ENCODE measurements around the gene CACNA2D2. TPM values are rescaled to one million over a fixed set of nuclear protein-coding genes. Genes with fewer than 3 reads are reported as not detected.

CACNA2D2 gene
- total and polyA plus RNA-seq, 2 of the 13 experiments (the other 11 are each of a cell fraction or from before 2014, with no cell fraction given) = not detected

DNA sequence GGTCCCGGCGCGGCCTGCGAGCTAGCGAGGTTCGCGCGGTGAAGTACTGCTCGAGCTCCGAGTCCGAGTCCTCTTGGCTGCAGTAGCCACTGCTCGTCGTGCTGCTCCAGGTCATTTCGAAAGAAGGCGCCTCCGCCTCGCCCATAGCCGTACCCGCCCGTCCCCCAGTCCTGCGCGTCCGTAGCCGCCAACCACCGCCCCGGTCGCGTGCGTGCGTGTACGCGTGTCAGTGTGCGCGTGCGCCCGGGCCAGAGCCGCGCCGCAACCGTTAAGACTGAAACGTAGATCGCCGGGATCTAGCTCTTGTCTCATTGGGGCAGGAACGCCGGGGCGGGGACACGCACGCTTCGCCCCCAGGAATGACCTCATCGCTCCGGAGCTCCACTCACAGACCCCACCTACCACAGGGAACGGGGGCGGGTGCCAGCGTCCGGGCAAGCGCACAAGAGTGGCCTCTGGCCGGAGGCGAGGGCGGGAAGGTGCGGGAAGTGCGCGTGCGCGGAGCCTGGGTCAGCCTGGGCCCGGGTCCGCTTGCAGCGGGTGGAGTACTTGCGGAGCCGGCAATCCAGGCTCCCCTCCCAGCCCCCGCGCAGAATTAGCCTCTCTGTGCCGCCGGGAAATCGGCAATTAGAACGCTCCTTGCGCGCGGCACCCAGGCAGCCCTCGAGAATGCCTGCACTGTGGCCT lies 166.1 kb downstream of the CACNA2D2 start (continued):
- TF ChIP-seq, protein P1, sequence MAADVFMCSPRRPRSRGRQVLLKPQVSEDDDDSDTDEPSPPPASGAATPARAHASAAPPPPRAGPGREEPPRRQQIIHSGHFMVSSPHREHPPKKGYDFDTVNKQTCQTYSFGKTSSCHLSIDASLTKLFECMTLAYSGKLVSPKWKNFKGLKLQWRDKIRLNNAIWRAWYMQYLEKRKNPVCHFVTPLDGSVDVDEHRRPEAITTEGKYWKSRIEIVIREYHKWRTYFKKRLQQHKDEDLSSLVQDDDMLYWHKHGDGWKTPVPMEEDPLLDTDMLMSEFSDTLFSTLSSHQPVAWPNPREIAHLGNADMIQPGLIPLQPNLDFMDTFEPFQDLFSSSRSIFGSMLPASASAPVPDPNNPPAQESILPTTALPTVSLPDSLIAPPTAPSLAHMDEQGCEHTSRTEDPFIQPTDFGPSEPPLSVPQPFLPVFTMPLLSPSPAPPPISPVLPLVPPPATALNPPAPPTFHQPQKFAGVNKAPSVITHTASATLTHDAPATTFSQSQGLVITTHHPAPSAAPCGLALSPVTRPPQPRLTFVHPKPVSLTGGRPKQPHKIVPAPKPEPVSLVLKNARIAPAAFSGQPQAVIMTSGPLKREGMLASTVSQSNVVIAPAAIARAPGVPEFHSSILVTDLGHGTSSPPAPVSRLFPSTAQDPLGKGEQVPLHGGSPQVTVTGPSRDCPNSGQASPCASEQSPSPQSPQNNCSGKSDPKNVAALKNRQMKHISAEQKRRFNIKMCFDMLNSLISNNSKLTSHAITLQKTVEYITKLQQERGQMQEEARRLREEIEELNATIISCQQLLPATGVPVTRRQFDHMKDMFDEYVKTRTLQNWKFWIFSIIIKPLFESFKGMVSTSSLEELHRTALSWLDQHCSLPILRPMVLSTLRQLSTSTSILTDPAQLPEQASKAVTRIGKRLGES (CRISPR knock-in tag; IDR thresholded peaks at IDR 0.05; ENCODE audit: borderline replicate concordance) = no peak
- TF ChIP-seq, protein P2, sequence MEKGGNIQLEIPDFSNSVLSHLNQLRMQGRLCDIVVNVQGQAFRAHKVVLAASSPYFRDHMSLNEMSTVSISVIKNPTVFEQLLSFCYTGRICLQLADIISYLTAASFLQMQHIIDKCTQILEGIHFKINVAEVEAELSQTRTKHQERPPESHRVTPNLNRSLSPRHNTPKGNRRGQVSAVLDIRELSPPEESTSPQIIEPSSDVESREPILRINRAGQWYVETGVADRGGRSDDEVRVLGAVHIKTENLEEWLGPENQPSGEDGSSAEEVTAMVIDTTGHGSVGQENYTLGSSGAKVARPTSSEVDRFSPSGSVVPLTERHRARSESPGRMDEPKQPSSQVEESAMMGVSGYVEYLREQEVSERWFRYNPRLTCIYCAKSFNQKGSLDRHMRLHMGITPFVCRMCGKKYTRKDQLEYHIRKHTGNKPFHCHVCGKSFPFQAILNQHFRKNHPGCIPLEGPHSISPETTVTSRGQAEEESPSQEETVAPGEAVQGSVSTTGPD (CRISPR knock-in tag; IDR thresholded peaks at IDR 0.05) = 0 out of 2 replicates have a peak, but pooled peaks have one; percentile 35
- TF ChIP-seq, protein P3, sequence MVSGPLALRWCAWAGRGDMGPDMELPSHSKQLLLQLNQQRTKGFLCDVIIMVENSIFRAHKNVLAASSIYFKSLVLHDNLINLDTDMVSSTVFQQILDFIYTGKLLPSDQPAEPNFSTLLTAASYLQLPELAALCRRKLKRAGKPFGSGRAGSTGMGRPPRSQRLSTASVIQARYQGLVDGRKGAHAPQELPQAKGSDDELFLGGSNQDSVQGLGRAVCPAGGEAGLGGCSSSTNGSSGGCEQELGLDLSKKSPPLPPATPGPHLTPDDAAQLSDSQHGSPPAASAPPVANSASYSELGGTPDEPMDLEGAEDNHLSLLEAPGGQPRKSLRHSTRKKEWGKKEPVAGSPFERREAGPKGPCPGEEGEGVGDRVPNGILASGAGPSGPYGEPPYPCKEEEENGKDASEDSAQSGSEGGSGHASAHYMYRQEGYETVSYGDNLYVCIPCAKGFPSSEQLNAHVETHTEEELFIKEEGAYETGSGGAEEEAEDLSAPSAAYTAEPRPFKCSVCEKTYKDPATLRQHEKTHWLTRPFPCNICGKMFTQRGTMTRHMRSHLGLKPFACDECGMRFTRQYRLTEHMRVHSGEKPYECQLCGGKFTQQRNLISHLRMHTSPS (CRISPR knock-in tag; IDR thresholded peaks at IDR 0.05; ENCODE audit: low read depth) = peak; percentile 15; the same call in 1 of the 2 replicates
- peak; percentile 9; the same call in 1 of the 2 replicates for TF ChIP-seq MAZ (IDR thresholded peaks at IDR 0.05; ENCODE audit: borderline replicate concordance, low read depth, low read length)
- TF ChIP-seq MAZ (CRISPR knock-in tag; IDR thresholded peaks at IDR 0.05; ENCODE audit: low read depth) = peak; percentile 74
- TF ChIP-seq ZNF180 (CRISPR knock-in tag; IDR thresholded peaks at IDR 0.05; ENCODE audit: borderline replicate concordance, low read depth) = no peak
- TF ChIP-seq, protein P4, sequence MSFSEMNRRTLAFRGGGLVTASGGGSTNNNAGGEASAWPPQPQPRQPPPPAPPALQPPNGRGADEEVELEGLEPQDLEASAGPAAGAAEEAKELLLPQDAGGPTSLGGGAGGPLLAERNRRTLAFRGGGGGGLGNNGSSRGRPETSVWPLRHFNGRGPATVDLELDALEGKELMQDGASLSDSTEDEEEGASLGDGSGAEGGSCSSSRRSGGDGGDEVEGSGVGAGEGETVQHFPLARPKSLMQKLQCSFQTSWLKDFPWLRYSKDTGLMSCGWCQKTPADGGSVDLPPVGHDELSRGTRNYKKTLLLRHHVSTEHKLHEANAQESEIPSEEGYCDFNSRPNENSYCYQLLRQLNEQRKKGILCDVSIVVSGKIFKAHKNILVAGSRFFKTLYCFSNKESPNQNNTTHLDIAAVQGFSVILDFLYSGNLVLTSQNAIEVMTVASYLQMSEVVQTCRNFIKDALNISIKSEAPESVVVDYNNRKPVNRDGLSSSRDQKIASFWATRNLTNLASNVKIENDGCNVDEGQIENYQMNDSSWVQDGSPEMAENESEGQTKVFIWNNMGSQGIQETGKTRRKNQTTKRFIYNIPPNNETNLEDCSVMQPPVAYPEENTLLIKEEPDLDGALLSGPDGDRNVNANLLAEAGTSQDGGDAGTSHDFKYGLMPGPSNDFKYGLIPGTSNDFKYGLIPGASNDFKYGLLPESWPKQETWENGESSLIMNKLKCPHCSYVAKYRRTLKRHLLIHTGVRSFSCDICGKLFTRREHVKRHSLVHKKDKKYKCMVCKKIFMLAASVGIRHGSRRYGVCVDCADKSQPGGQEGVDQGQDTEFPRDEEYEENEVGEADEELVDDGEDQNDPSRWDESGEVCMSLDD (CRISPR knock-in tag; IDR thresholded peaks at IDR 0.05; ENCODE audit: borderline replicate concordance) = peak; percentile 62; the same call in 1 of the 2 replicates
- TF ChIP-seq, protein P5, sequence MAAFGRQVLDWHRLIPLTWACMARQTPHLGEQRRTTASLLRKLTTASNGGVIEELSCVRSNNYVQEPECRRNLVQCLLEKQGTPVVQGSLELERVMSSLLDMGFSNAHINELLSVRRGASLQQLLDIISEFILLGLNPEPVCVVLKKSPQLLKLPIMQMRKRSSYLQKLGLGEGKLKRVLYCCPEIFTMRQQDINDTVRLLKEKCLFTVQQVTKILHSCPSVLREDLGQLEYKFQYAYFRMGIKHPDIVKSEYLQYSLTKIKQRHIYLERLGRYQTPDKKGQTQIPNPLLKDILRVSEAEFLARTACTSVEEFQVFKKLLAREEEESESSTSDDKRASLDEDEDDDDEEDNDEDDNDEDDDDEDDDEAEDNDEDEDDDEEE (CRISPR knock-in tag; IDR thresholded peaks at IDR 0.05) = peak; percentile 91
- no peak for TF ChIP-seq ZZZ3 (CRISPR knock-in tag; IDR thresholded peaks at IDR 0.05; ENCODE audit: borderline replicate concordance)
- TF ChIP-seq DNMT3B (CRISPR knock-in tag; conservative IDR thresholded peaks at IDR 0.05) = no peak
- TF ChIP-seq, protein P6, sequence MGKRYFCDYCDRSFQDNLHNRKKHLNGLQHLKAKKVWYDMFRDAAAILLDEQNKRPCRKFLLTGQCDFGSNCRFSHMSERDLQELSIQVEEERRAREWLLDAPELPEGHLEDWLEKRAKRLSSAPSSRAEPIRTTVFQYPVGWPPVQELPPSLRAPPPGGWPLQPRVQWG (CRISPR knock-in tag; IDR thresholded peaks at IDR 0.05; ENCODE audit: borderline replicate concordance, low read depth) = no peak
- TF ChIP-seq ARNT2 (CRISPR knock-in tag; IDR thresholded peaks at IDR 0.05; ENCODE audit: low read depth) = peak; percentile 91
- TF ChIP-seq TCF7L2 (IDR thresholded peaks at IDR 0.05; ENCODE audit: low read depth, low read length) = no peak
- no peak for TF ChIP-seq KLF15 (CRISPR knock-in tag; IDR thresholded peaks at IDR 0.05; ENCODE audit: borderline replicate concordance)
- TF ChIP-seq KDM6A (CRISPR knock-in tag; IDR thresholded peaks at IDR 0.05; ENCODE audit: low read depth) = no peak
- no peak for TF ChIP-seq ZNF12 (CRISPR knock-in tag; IDR thresholded peaks at IDR 0.05)
- TF ChIP-seq RFXAP (CRISPR knock-in tag; IDR thresholded peaks at IDR 0.05; ENCODE audit: borderline replicate concordance) = 0 out of 2 replicates have a peak, but pooled peaks have one; percentile 19
- peak; percentile 39; the same call in 1 of the 2 replicates for TF ChIP-seq ZNF790 (CRISPR knock-in tag; IDR thresholded peaks at IDR 0.05; ENCODE audit: borderline replicate concordance)

All from HepG2 (cell line).